22Rv1 (cell line): ENCODE results near the gene ANKRD28.

Source experiments
- H3K27ac ChIP-seq: fragments of 450-650 bp; 2 replicates; pipeline ENCODE4 v1.5.1; 2017
- CTCF ChIP-seq: fragments of 450-650 bp; IDR thresholded peaks from 2 replicates; pipeline ENCODE4 v1.5.1; 2017; ENCODE audit warnings: mild to moderate bottlenecking
- ZFX ChIP-seq: fragments of 450-650 bp; IDR thresholded peaks from 2 replicates; pipeline ENCODE4 v1.6.1; 2017; ENCODE audit warnings: antibody characterized with exemption, borderline replicate concordance

The ANKRD28 gene

GRCh38 chr3:15681668-15682067 lies 116.1 kb downstream of the ANKRD28 start:
- TF ChIP-seq ZFX, result no peak
- no peak for TF ChIP-seq CTCF
- H3K27ac ChIP-seq, result no peak overlapping the region

- no peak for TF ChIP-seq ZFX
- no peak for TF ChIP-seq CTCF
- no peak overlapping the region for H3K27ac ChIP-seq
These were observed 118.5 kb downstream of the ANKRD28 start for GRCh38 chr3:15679306-15679705.

GRCh38 chr3:15676259-15676658 lies 121.5 kb downstream of the ANKRD28 start:
- TF ChIP-seq ZFX (no peak), CTCF (no peak)
- H3K27ac ChIP-seq, result peak overlapping the region; percentile 86; the same call in 1 of the 2 replicates

- peak overlapping the region; percentile 86 for H3K27ac ChIP-seq
- TF ChIP-seq CTCF (no peak), ZFX (no peak)
These were observed 124.2 kb downstream of the ANKRD28 start for GRCh38 chr3:15673536-15673935.

GRCh38 chr3:15667484-15667883 lies 130.3 kb downstream of the ANKRD28 start:
- H3K27ac ChIP-seq, result no peak overlapping the region
- TF ChIP-seq CTCF (no peak), ZFX (no peak)

- H3K27ac ChIP-seq, result no peak overlapping the region
- TF ChIP-seq ZFX (no peak), CTCF (no peak)
These were observed 131.5 kb downstream of the ANKRD28 start for GRCh38 chr3:15666277-15666676.

GRCh38 chr3:15665510-15666150 lies 132.1 kb downstream of the ANKRD28 start:
- H3K27ac ChIP-seq, result no peak overlapping the region
- TF ChIP-seq CTCF (no peak), ZFX (no peak)
